ENCODE results near the gene RAD51B.

Gene RAD51B

DNA sequence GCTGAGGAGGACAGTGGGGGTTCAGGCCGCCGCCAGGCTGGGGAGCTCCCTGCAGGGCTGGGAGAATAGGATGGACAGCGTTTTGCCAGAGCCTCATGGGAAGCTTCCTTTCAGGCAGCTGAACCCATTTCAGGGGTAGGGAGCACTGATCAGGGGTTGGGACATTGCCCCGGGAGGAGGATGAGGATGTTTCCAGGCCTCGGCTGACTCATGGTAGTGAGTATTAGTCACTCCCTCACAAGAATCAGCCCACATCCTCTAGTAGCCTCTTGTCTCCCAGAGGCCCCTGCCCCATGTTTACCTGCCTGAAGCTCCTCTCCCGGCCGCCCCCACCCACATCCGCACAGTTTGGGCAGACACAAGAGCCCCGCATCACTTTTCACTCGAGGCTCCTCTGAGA is 883.5 kb downstream of the RAD51B start:
- no peaks in the 10 kb centered on the region for H3K27me3 ChIP-seq (ENCODE audit: insufficient read depth, poor library complexity, severe bottlenecking)
- no peak overlapping the region for H3K4me3 ChIP-seq (ENCODE audit: severe bottlenecking)
- peak overlapping the region; percentile 100 for H3K27ac ChIP-seq (ENCODE audit: poor library complexity, severe bottlenecking)
- no peaks in the 10 kb centered on the region for H3K9me3 ChIP-seq (ENCODE audit: severe bottlenecking)
- no peaks in the 10 kb centered on the region for H3K36me3 ChIP-seq (ENCODE audit: low read depth)
- TF ChIP-seq, protein P1, sequence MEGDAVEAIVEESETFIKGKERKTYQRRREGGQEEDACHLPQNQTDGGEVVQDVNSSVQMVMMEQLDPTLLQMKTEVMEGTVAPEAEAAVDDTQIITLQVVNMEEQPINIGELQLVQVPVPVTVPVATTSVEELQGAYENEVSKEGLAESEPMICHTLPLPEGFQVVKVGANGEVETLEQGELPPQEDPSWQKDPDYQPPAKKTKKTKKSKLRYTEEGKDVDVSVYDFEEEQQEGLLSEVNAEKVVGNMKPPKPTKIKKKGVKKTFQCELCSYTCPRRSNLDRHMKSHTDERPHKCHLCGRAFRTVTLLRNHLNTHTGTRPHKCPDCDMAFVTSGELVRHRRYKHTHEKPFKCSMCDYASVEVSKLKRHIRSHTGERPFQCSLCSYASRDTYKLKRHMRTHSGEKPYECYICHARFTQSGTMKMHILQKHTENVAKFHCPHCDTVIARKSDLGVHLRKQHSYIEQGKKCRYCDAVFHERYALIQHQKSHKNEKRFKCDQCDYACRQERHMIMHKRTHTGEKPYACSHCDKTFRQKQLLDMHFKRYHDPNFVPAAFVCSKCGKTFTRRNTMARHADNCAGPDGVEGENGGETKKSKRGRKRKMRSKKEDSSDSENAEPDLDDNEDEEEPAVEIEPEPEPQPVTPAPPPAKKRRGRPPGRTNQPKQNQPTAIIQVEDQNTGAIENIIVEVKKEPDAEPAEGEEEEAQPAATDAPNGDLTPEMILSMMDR (IDR thresholded peaks at IDR 0.05; ENCODE audit: poor library complexity, severe bottlenecking): peak; percentile 4
- peak; percentile 88 for DNase-seq (ENCODE audit: low spot score)
- H3K4me1 ChIP-seq (ENCODE audit: insufficient read depth, poor library complexity, severe bottlenecking): peaks cover 38% of the 10 kb centered on the region
- peak; percentile 81 for ATAC-seq (ENCODE audit: low read depth)

DNA sequence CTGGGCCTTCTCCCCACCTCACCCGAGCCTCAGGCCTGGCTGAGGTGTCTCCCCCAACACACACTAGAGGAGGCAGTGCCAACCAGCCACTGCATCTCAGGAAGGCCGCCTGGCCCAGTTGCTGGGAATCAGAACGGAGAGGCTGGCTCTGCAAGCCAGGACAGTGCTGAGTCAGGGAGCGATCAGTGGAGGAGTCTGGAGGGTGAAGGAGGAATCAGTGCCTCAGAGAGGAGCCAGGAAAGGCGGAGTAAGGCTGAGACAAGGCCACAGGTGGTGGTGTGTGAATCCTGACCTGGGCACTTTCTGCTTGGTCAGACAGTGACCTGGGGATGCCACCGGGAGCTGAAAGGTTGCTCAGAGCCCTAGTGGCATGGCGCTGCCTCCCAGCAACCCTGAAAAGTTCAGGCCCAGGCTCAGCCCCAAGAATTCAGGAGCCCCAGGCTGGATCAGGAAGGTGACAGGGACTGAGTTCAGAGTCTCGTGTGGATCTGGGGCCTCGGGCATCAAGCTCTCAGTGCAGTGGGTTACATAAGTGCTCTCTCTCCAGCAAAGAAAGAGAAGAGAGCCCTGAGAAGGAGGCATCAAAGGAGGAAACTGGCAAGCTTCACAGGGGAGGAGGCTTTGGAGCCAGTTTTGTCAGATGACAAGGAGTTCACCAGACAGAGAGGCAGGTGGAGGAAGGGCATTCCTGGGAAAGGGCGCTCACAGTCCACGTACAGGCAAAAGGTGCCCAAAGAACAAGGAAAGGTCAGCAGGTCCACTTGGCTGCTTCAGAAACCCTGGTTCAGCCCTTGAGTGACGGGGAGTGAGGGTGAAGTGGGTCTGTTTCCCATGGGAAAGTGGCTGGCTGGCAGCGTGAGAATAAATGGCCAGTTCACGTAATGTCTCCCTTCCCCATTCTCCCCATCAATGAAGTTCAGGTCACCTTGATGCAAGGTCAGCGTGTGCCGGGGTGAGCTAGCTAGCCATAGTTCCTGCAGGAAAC is 885.4 kb downstream of the RAD51B start:
- peak; percentile 36; the same call in 2 of the 3 replicates for ATAC-seq (ENCODE audit: low read depth)
- H3K27ac ChIP-seq (ENCODE audit: poor library complexity, severe bottlenecking): peak overlapping the region; percentile 100
- TF ChIP-seq, protein P1 (IDR thresholded peaks at IDR 0.05; ENCODE audit: poor library complexity, severe bottlenecking): no peak

DNA sequence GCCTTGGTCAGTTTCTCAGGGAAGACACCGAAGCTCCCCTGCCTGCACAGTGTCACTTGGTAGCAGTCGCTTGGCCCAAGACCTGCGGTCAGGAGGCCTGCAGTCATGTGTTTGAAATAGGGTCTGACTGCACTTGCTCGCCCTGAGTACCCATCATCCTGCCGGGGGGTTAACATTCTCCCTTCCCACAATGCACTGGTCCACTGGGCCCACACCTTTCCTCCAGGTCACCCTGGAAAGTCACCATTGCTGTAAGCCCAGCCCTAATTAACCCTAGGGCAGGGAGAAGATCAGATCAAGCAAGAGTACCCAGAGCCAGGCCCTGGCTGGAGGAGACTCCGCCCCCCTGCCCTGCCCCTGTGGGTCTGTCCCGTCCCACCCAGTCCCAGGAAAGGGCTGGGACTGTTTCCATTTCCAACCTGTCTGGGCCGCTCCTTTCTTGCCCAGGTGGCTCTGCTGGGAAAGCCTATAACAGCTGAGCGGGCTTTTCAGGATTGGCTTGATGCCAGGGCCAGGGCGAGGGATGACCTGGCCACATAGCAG is 886.2 kb downstream of the RAD51B start:
- DNase-seq (ENCODE audit: low spot score) (peak; percentile 97), ATAC-seq (ENCODE audit: low read depth) (peak; percentile 94)
- Histone ChIP-seq H3K9me3 (ENCODE audit: severe bottlenecking) (no peaks in the 10 kb centered on the region), H3K27me3 (ENCODE audit: insufficient read depth, poor library complexity, severe bottlenecking) (no peaks in the 10 kb centered on the region), H3K27ac (ENCODE audit: poor library complexity, severe bottlenecking) (peak overlapping the region; percentile 100), H3K36me3 (ENCODE audit: low read depth) (no peaks in the 10 kb centered on the region), H3K4me1 (ENCODE audit: insufficient read depth, poor library complexity, severe bottlenecking) (peaks cover 38% of the 10 kb centered on the region), H3K4me3 (ENCODE audit: severe bottlenecking) (no peak overlapping the region)
- TF ChIP-seq, protein P1 (IDR thresholded peaks at IDR 0.05; ENCODE audit: poor library complexity, severe bottlenecking): no peak

More for the DNA sequence above, 885.4 kb downstream of the RAD51B start:
- H3K36me3 ChIP-seq (ENCODE audit: low read depth): no peaks in the 10 kb centered on the region
- H3K27me3 ChIP-seq (ENCODE audit: insufficient read depth, poor library complexity, severe bottlenecking): no peaks in the 10 kb centered on the region
- H3K4me3 ChIP-seq (ENCODE audit: severe bottlenecking): no peak overlapping the region
- H3K9me3 ChIP-seq (ENCODE audit: severe bottlenecking): no peaks in the 10 kb centered on the region
- no peak for DNase-seq (ENCODE audit: low spot score)
- H3K4me1 ChIP-seq (ENCODE audit: insufficient read depth, poor library complexity, severe bottlenecking): peaks cover 38% of the 10 kb centered on the region

DNA sequence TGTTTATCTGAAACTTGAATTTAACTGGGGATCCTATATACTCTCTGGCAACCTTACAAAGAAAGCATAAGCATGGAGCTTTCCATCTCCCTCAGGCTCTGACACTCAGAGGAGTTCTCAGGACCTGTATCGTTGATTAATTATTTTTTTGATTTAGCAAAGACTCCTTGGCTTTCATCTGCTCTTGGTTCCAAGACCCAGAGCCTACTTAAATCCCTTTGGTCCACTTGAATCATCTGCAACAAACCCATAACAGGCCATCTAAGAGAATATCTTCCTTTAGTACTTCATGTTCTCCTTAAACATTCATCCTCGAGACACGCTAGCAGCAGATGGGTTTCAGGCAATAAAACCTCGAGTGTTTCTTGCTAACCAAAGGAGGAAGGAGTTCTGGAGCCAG is 887.9 kb downstream of the RAD51B start:
- Histone ChIP-seq H3K4me3 (ENCODE audit: severe bottlenecking) (no peak overlapping the region), H3K27me3 (ENCODE audit: insufficient read depth, poor library complexity, severe bottlenecking) (no peaks in the 10 kb centered on the region), H3K27ac (ENCODE audit: poor library complexity, severe bottlenecking) (peak overlapping the region; percentile 100), H3K36me3 (ENCODE audit: low read depth) (no peaks in the 10 kb centered on the region), H3K9me3 (ENCODE audit: severe bottlenecking) (no peaks in the 10 kb centered on the region), H3K4me1 (ENCODE audit: insufficient read depth, poor library complexity, severe bottlenecking) (peaks cover 38% of the 10 kb centered on the region)
- TF ChIP-seq, protein P1 (IDR thresholded peaks at IDR 0.05; ENCODE audit: poor library complexity, severe bottlenecking): no peak
- ATAC-seq (ENCODE audit: low read depth) (no peak), DNase-seq (ENCODE audit: low spot score) (no peak)

All from RWPE2 (cell line).